Neutrophil (primary cell): ENCODE results near the gene HTT.

Source experiments
- H3K27ac ChIP-seq: fragments of 200-600 bp; sonication (generic); 2 replicates; pipeline ENCODE4 v1.5.1; 2016; ENCODE audit warnings: mild to moderate bottlenecking, moderate library complexity
- H3K27me3 ChIP-seq: fragments of 200-600 bp; sonication (generic); 2 replicates; pipeline ENCODE4 v1.6.0; 2016; ENCODE audit warnings: mild to moderate bottlenecking
- H3K36me3 ChIP-seq: fragments of 200-600 bp; sonication (generic); 2 replicates; pipeline ENCODE4 v1.5.1; 2017
- H3K4me1 ChIP-seq, 2 experiments: fragments of 200-600 bp in 1 of 2; sonication (generic) in 1 of 2; 1 replicate in 1 of 2; 2 replicates in 1 of 2; pipeline versions ENCODE4 v1.5.1 to v1.6.1; 2013 to 2016; ENCODE audit warnings: low read depth in 1 of 2, low read length in 1 of 2, mild to moderate bottlenecking in 1 of 2, moderate library complexity in 1 of 2; ENCODE audit not compliant: control insufficient read depth in 1 of 2, insufficient read depth in 1 of 2
- H3K4me3 ChIP-seq, 2 experiments: fragments of 200-600 bp in 1 of 2; sonication (generic) in 1 of 2; 1 replicate in 1 of 2; 2 replicates in 1 of 2; pipeline ENCODE4 v1.5.1; 2013 to 2016; ENCODE audit warnings: low read depth in 1 of 2, low read length in 1 of 2, mild to moderate bottlenecking in 1 of 2, moderate library complexity in 1 of 2
- H3K9me3 ChIP-seq: fragments of 200-600 bp; sonication (generic); 2 replicates; pipeline ENCODE4 v1.5.1; 2016
- TF ChIP-seq, protein P1 (sequence below): fragments of 200-600 bp; sonication (generic); IDR thresholded peaks from 2 replicates; pipeline ENCODE4 v1.5.1; 2016; ENCODE audit warnings: antibody characterized with exemption

The HTT gene

DNA sequence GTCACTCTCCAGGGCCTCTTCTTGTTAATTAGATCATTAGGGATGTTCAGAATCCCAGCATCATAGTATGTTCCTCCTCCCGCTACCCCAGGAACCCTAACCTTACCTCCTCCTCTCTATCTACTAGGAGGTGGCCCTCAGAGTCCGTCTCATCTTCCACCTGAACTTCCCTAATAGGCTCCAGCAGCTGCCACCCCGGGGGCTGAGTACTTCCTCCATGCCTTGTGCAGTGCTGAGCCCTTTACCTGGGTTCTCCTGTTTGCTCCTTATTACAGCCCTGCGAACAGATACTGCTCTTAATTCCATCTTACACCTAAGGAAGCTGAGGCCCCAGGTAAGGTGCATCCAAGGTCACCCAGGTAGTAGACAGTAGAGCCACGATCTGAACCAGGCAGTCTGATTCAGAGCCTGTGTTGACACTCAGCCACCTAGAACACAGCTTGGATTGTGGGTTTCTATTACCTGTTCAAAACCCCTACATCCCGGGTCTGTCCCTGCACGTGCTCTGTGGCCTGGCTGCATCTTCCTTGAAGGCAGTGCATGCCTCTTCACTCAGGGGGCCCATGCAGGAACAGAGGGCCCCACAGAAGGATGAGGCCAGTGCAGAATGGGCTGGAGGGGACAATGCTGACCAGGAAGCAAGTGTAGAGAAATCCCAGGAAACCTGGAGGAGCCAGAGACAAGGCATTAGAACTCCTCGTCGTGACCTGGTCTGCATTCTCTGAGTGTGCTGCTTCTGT, 123.1 kb downstream of the HTT start:
- Histone ChIP-seq H3K4me1 (peaks cover 4 to 5% of the 10 kb centered on the region in 2 experiments), H3K36me3 (peaks cover 54% of the 10 kb centered on the region)

DNA sequence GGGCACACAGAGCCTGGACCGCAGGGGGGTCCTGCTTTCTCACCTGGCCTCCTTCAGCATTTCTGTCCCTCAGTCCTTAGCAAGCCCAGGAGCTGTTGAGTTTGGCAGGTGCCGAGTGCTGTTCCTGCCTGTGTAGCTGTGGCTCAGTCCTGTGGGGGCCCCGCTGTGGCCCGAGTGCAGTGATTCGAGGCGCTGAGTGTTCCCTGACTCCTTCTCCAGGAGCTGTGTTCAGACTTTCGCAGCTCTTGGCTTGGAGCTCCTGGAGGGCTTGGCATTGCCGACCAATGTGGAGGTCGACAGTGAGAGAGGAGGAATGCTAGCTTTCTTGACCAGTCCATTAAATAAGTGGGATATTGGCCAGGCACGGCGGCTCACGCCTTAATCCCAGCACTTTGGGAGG, 124.4 kb downstream of the HTT start:
- Histone ChIP-seq H3K4me3 (no peak overlapping the region), H3K27ac (no peak overlapping the region), H3K9me3 (no peaks in the 10 kb centered on the region), H3K36me3 (peaks cover 57% of the 10 kb centered on the region), H3K27me3 (no peaks in the 10 kb centered on the region), H3K4me1 (peaks cover 5 to 16% of the 10 kb centered on the region in 2 experiments)
- TF ChIP-seq, protein P1, sequence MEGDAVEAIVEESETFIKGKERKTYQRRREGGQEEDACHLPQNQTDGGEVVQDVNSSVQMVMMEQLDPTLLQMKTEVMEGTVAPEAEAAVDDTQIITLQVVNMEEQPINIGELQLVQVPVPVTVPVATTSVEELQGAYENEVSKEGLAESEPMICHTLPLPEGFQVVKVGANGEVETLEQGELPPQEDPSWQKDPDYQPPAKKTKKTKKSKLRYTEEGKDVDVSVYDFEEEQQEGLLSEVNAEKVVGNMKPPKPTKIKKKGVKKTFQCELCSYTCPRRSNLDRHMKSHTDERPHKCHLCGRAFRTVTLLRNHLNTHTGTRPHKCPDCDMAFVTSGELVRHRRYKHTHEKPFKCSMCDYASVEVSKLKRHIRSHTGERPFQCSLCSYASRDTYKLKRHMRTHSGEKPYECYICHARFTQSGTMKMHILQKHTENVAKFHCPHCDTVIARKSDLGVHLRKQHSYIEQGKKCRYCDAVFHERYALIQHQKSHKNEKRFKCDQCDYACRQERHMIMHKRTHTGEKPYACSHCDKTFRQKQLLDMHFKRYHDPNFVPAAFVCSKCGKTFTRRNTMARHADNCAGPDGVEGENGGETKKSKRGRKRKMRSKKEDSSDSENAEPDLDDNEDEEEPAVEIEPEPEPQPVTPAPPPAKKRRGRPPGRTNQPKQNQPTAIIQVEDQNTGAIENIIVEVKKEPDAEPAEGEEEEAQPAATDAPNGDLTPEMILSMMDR = no peak

More for the DNA sequence above, 123.1 kb downstream of the HTT start:
- Histone ChIP-seq H3K27me3 (no peaks in the 10 kb centered on the region), H3K9me3 (no peaks in the 10 kb centered on the region), H3K4me3 (no peak overlapping the region), H3K27ac (no peak overlapping the region)
- TF ChIP-seq, protein P1 = no peak

DNA sequence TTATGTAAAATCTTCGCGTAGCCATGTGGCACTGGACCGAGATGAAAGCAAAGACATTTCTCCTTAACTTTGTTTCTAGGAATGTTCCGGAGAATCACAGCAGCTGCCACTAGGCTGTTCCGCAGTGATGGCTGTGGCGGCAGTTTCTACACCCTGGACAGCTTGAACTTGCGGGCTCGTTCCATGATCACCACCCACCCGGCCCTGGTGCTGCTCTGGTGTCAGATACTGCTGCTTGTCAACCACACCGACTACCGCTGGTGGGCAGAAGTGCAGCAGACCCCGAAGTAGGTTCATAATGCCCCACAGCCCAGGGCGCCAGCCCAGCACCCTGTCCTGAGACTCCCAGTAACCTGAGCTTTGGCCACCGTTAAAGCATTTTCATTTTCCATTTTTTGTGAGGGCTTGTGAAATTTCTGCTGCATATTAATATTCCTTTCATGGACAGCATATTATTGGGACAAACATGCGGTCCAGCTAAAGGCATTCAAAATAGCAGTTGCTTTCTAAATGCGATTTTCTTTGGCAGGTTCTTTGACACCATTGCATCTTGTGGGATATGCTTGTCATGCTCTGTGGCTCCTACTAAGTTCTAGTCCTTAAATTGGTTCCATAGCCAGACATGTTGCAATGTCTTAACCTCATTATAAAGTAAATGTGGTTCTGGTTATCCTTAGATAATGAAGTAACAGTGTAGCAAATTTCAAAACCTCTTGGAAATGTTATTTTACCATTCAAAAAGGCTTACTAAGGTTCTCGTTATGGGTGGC, 125.4 kb downstream of the HTT start:
- Histone ChIP-seq H3K4me3 (no peak overlapping the region), H3K27ac (no peak overlapping the region), H3K9me3 (no peaks in the 10 kb centered on the region), H3K36me3 (peaks cover 53% of the 10 kb centered on the region), H3K27me3 (no peaks in the 10 kb centered on the region), H3K4me1 (peaks cover 5 to 16% of the 10 kb centered on the region in 2 experiments)
- TF ChIP-seq, protein P1 = no peak

GRCh38 chr4:3200423-3201090, 126.1 kb downstream of the HTT start:
- H3K4me1 ChIP-seq = peaks cover 5 to 16% of the 10 kb centered on the region in 2 experiments

More at GRCh38 chr4:3200423-3201090, 126.1 kb downstream of the HTT start:
- H3K27me3 ChIP-seq = no peaks in the 10 kb centered on the region
- no peak overlapping the region for H3K27ac ChIP-seq
- TF ChIP-seq, protein P1 = no peak
- H3K36me3 ChIP-seq = peaks cover 45% of the 10 kb centered on the region
- H3K9me3 ChIP-seq = no peaks in the 10 kb centered on the region
- H3K4me3 ChIP-seq = no peak overlapping the region
